Forelimb muscle (tissue), 1 donor: ENCODE data around the gene VWC2L. TPM values are rescaled to one million over a fixed set of nuclear protein-coding genes. Genes with fewer than 3 reads are reported as not detected.

Source experiments
- DNase-seq: peaks from one replicate; pipeline ENCODE4 v3.0.0-alpha.2; 2013; ENCODE audit warnings: low read depth
- polyA plus RNA-seq: library from polyadenylated mRNA; unstranded; fragments of 120-200 nt; gene quantifications from one replicate; pipeline ENCODE4 v1.2.1, GENCODE V29; 2013; ENCODE audit not compliant: insufficient read length

Gene VWC2L
- polyA plus RNA-seq, 1 donor: not detected

- DNase-seq: no peak
Measured at GRCh38 chr2:214593727-214594126, 182.9 kb downstream of the VWC2L start.

GRCh38 chr2:214601852-214602633 is 191.2 kb downstream of the VWC2L start:
- DNase-seq: no peak

GRCh38 chr2:214604861-214605260 is 194.0 kb downstream of the VWC2L start:
- no peak for DNase-seq

GRCh38 chr2:214607051-214607450 is 196.2 kb downstream of the VWC2L start:
- no peak for DNase-seq

GRCh38 chr2:214611015-214611414 is 200.2 kb downstream of the VWC2L start:
- no peak for DNase-seq

- DNase-seq: no peak
Measured at GRCh38 chr2:214624166-214624760, 213.4 kb downstream of the VWC2L start.

- no peak for DNase-seq
Measured at GRCh38 chr2:214628091-214628490, 217.2 kb downstream of the VWC2L start.
